ENCODE results near the gene MRPL46.

DNA sequence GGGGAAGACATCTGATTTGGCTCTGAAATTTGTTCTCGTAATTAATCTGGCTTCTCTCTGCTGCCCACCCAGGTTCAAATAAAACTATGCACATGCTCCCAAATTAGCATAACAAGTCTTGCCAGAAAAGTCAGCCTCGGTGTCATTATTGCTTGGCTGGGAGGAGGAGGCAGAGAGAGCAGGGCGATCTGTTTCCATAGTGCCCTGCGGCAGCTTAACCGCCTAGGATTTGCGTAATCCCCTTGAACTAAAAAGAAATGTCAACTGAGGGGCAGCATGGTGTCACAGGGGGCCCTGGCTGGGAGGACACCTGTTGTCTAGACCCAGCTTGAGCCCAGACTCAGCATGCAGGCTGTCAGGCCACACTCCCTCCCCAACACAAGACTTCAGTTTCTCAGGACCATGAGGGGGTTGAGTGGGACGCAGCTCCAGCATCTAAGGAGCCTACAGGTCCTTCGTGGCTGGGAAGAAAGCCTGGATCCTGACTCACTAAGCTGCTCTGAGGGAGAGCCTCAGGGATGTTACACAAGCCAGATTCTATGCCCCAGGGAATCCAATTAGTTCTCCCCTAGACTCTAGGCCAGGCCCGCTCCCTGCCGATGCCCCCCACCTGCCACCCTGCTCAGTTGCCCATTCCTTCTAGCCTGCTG is 17.6 kb upstream of the MRPL46 start:
- TF ChIP-seq FOXM1 (IDR thresholded peaks at IDR 0.05; ENCODE audit: borderline replicate concordance), result no peak
- TF ChIP-seq BHLHE40 (IDR thresholded peaks at IDR 0.05; ENCODE audit: borderline replicate concordance), result no peak
- TF ChIP-seq ELF4 (IDR thresholded peaks at IDR 0.05), result no peak
- TF ChIP-seq FOXK2 (IDR thresholded peaks at IDR 0.05), result no peak
- TF ChIP-seq ARNT (IDR thresholded peaks at IDR 0.05), result no peak
- no peak for TF ChIP-seq CTBP1 (IDR thresholded peaks at IDR 0.05; ENCODE audit: borderline replicate concordance)
- no peak for TF ChIP-seq SUZ12 (IDR thresholded peaks at IDR 0.05)
- no peak for TF ChIP-seq FOXA1 (IDR thresholded peaks at IDR 0.05)
